NOMO-1 (cell line): ENCODE data around the gene CKMT1A.

Experiments used
- DNase-seq, 2 experiments: peaks; one replicate each; lab custom pipeline; 2025; ENCODE audit not compliant: unreplicated experiment in 2 of 2; lab: John Stamatoyannopoulos, UW

The CKMT1A gene

GRCh38 chr15:43746903-43747309, 53.2 kb downstream of the CKMT1A start:
- peak; percentile 39 to 47 for DNase-seq

GRCh38 chr15:43748376-43748775, 54.7 kb downstream of the CKMT1A start:
- DNase-seq = peak in 1 of 2 experiments; percentile 13
